H7 (cell line): ENCODE data around the gene PRKCE. TPM values are rescaled to one million over a fixed set of nuclear protein-coding genes. Genes with fewer than 3 reads are reported as not detected.

Experiments
- DNase-seq: peaks from one replicate; pipeline ENCODE4 v3.0.0; 2012
- H3K27me3 ChIP-seq: 2 replicates; pipeline ENCODE4 v1.6.0; 2011; ENCODE audit warnings: mild to moderate bottlenecking, low read length; ENCODE audit not compliant: control insufficient read depth, insufficient read depth
- H3K36me3 ChIP-seq: replicated peaks from 2 replicates; pipeline ENCODE4 v1.5.1; 2011; ENCODE audit warnings: low read length; ENCODE audit not compliant: control insufficient read depth, insufficient read depth
- H3K4me3 ChIP-seq: 2 replicates; pipeline ENCODE4 v1.5.1; 2011; ENCODE audit warnings: low read depth, mild to moderate bottlenecking, control low read depth, low read length, moderate library complexity; ENCODE audit not compliant: insufficient read depth
- total RNA-seq: library from RNA; depleted of rRNA; stranded (reverse); fragments of >200 nt; shearing (Covaris generic); gene quantifications from 2 replicates; pipeline ENCODE4 v1.2.3, GENCODE V29; 2014

The PRKCE gene
- total RNA-seq, 1 experiment from 2014 or later, result 1.2 TPM

DNA sequence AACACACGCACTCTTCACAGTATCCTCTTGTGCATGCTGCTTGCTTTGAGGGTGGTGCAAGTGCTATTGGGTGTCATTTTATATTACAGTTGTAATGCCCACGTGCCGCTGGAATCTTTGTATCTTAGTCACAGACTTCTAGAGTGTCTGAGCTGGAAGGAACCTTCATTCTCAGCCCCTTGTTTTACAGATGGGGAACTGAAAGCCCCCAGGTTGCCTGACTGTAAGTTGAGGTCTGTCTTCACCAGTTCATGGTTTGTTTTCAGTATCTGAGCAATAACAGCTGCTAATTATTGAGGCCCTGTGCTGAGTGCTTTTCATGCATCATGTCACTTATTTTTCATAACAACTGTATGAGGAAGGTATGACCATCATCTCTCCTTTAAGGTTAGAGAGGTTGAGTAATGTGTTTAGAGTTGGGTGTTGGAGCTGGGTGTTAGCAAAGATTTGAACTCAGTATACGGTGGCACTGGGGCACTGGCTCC, 77.0 kb downstream of the PRKCE start:
- H3K36me3 ChIP-seq, result no peaks in the 10 kb centered on the region

DNA sequence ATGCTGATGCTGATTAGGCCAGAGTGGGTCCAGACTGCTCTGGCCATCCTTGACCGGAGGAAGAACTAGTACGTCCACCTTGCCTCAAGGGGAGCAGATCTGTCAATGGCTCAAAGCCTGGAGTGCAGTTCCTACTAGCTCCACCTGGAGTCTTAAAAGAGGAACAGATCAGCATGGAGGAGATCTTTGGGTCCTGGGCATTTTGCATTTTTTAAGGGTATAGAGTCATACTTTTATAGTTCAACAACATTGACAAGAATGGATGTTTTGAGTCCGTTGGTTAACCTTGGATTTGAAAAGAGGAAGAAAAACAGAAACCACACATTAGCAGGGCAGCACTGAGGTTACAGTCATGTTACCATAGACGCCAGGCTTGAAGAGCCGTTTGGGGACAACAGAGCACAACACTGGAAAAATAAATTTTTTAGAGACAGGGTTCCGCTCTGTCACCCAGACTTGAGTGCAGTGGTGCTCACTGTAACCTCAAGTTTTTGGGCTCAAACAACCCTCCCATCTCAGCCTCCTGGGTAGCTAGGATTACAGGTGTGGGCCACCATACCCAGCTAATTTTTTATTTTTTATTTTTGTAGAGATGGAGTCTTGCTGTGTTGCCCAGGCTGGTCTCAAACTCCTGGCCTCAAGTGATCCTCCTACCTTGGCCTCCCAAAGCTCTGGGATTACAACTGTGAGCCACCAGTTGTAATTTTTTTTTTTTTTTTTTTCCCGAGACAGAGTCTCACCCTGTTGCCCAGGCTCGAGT, 78.5 kb downstream of the PRKCE start:
- DNase-seq, result peak; percentile 39
- no peaks in the 10 kb centered on the region for H3K27me3 ChIP-seq
- H3K4me3 ChIP-seq, result no peak overlapping the region
- no peaks in the 10 kb centered on the region for H3K36me3 ChIP-seq

More for the DNA sequence above, 77.0 kb downstream of the PRKCE start:
- Histone ChIP-seq H3K27me3 (no peaks in the 10 kb centered on the region), H3K4me3 (no peak overlapping the region)
- no peak for DNase-seq

DNA sequence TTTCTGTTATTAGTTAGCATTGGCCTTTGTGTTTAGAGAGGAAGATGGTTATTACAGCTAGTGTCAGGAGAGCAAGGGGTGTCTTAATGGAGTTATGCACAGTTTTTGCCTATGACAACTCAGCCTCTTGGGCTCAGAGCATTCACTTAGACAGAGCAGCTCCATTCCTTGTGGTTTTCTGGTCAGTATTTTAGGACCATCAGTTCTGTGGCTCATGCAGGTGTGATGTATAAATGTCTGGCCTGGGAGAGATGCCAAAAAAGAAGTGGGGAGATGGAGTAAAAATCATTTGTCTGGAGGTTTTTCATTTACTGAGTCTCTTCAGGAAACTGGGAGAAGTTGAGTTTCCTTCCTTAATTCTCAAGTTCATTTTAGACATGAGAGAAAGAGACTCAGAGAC, 79.7 kb downstream of the PRKCE start:
- H3K36me3 ChIP-seq, result no peaks in the 10 kb centered on the region
- DNase-seq, result no peak
- no peak overlapping the region for H3K4me3 ChIP-seq
- no peaks in the 10 kb centered on the region for H3K27me3 ChIP-seq

DNA sequence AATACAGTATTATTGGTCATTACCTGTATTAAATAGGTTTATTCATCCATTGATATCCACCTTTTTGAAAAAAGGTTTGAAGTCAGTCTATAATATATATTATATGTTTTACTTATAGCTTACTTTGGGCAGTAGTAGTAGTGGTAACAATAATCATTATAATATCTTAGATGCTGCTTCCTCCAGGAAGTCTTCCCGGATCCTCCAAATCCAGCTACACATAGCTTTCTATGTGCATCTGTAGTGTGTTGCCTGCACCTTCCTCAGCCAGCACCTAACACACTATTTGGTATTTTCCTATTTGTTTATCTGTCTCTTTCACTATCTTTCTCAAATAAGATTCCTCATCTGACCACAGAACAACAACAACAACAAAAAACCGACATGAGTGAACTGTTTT, 81.0 kb downstream of the PRKCE start:
- no peaks in the 10 kb centered on the region for H3K27me3 ChIP-seq
- no peak overlapping the region for H3K4me3 ChIP-seq
- no peak for DNase-seq
- no peaks in the 10 kb centered on the region for H3K36me3 ChIP-seq

DNA sequence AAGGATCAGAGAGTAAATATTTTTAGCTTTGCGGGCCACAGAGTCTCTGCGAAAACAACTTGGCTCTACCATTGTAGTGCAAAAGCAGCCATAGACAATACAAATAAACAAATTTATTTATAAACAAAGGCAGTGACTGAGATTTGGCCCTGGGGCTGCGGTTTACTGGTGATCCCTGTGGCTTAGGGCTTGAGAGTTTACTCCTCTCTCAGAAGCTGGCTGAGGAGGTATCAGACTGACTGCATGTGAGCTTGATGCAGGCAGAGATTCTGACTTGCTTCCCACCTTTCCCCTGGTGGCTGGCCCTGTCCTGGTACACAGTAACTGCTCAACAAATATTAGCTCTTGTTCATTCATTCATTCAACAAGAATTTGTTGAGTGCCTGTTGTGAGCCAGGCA, 81.5 kb downstream of the PRKCE start:
- Histone ChIP-seq H3K4me3 (no peak overlapping the region), H3K27me3 (no peaks in the 10 kb centered on the region), H3K36me3 (no peaks in the 10 kb centered on the region)
- DNase-seq, result no peak

DNA sequence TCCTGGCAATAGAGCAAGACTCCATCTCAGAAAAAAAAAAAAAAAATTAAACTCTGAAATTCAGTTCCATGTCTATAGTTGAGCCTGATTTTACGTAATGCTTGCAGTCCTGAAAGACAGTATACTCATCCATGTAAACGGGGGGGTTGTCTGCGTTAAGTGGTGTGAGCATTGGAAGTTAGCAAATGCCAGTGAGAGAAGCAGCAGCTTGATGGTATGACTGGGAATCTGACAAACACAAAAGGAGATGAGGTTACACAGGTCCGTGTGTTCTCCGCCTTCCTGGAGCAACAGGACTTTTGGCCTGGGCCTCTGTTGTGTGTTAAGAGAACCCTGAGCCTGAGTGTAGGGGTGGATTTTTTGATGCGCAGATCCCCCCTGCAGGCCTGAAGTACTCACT, 82.9 kb downstream of the PRKCE start:
- Histone ChIP-seq H3K4me3 (no peak overlapping the region), H3K27me3 (no peaks in the 10 kb centered on the region)
- DNase-seq, result no peak

DNA sequence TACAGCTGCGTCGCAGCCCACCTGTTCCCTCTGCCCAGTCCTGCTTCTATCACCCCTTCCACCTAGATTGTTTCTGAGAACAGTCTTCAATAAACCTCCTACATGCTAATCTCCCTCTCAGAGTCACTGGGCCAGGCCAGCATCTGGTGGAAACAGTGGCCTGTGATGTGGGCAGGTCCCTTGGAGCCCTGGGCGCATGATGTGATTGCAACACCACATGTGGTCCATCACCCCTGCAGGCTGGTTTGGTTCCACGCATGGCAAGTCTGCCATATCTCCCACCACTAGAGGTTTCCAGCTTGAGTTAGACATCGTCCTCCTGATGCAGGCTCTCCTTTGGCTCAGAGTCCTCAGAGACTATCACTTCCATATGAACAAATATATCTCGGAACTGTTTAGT, 83.5 kb downstream of the PRKCE start:
- Histone ChIP-seq H3K36me3 (no peaks in the 10 kb centered on the region), H3K4me3 (no peak overlapping the region), H3K27me3 (no peaks in the 10 kb centered on the region)
- DNase-seq, result no peak

More for the DNA sequence above, 82.9 kb downstream of the PRKCE start:
- H3K36me3 ChIP-seq, result no peaks in the 10 kb centered on the region

DNA sequence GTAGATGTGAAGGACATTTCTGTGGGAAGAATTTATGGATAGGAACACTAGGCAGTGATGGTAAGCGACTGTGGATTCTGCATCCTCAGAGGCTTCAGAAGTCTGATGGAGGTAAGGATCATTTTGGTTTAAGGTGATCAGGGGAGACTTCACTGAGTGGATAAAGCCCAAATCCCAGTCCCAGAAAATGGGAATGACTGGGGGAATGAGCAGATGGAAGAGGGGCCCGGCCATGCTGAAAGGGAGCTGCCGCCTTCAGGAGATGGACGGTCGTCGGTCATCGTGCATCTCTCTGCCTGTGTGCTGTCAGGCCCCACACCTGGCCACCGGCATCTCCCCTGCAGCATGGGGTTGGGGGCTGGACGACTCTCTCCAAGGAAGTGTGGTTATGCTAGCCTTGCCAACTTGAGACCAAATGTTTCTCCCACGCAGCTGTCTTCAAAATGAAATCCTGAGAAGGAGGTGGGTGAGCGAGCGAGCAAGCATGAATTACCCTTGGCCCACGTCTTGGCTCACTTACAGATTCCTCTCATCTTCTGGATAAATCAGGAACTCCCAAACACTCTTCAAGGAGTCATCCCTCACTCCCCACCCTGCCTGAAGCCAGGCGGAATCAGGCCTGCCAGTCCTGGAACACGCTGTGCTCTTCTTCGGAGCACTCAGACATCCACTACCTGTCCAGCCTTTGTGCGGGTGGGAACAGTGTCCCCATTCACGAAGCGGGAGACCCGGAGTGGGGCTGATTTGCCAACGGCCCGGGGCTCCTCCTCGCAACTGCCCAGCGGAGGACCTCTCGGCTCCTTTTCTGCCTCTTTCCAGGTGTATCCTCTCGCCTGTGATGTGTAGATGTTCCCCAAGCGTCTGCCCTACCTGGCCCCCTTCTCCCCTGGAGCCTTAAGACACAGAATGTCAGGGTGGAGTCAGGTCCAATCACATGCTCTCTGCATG, 85.6 kb downstream of the PRKCE start:
- no peak for DNase-seq
- no peak overlapping the region for H3K4me3 ChIP-seq
- H3K27me3 ChIP-seq, result no peaks in the 10 kb centered on the region
- no peaks in the 10 kb centered on the region for H3K36me3 ChIP-seq

DNA sequence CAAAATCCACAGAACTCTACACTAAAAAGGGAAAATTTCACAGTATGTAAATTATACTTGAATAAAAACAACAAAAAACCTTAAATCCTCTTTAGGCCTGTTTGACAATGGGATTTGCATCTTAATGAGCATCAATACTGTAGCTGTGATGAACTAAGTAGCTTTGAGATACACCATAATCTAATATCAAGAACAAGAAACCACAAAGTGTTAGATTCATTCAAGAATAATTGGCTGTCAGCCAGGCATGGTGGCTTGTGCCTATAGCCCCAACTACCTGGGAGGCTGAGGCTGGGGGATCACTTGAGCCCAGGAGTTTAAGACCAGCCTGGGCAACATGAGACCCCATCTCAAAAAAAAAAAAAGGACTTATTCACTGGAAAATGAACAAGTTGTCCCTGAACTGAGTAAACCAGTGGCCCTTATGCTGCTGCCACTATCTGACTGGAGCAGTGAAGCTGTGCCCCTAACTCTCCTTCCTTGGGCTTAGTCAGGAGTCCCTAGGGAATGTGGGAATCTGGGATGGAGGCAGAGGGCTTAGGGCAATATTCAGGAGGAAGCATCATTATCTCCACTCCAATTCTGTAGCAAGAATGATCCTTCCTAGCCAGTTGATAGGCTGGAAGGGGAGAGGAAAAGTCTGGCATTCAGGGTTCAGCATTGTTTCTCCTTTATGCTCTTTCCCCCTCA, 88.5 kb downstream of the PRKCE start:
- Histone ChIP-seq H3K27me3 (no peaks in the 10 kb centered on the region), H3K36me3 (no peaks in the 10 kb centered on the region), H3K4me3 (no peak overlapping the region)
- no peak for DNase-seq

DNA sequence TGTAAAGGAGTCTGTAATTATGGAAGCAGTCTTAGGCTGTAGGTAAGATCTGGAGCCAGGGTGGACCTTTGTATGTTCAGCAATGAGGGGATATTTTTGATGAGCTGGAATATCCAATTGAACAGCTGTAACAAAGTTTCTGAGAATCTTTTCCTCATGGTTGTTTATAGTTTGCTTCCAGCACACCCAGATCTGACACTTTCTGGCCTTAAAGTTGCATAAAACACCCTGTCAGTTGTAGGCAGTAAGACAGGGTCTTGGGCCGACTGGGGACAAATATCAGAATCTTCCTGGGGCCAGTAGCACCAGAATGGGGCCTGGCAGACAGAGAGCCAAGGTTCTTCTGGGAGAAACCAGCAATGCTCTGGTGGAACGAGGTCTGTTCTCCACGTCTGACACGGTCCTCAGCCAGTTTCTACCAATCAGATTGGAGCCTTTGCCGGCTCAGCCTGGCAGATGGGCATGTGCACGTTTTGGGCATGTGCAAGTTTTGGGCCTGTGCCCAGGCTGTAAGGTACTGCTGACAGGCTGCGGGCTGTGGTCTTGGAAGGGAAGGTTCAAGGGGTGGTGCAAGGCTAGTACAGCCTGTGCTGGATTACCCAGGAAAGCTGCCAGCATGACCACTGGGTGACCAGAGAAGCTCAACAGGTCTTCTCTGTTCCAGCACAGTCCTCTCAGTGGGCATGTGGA, 89.8 kb downstream of the PRKCE start:
- H3K4me3 ChIP-seq, result no peak overlapping the region
- no peaks in the 10 kb centered on the region for H3K36me3 ChIP-seq
- H3K27me3 ChIP-seq, result no peaks in the 10 kb centered on the region
- no peak for DNase-seq

DNA sequence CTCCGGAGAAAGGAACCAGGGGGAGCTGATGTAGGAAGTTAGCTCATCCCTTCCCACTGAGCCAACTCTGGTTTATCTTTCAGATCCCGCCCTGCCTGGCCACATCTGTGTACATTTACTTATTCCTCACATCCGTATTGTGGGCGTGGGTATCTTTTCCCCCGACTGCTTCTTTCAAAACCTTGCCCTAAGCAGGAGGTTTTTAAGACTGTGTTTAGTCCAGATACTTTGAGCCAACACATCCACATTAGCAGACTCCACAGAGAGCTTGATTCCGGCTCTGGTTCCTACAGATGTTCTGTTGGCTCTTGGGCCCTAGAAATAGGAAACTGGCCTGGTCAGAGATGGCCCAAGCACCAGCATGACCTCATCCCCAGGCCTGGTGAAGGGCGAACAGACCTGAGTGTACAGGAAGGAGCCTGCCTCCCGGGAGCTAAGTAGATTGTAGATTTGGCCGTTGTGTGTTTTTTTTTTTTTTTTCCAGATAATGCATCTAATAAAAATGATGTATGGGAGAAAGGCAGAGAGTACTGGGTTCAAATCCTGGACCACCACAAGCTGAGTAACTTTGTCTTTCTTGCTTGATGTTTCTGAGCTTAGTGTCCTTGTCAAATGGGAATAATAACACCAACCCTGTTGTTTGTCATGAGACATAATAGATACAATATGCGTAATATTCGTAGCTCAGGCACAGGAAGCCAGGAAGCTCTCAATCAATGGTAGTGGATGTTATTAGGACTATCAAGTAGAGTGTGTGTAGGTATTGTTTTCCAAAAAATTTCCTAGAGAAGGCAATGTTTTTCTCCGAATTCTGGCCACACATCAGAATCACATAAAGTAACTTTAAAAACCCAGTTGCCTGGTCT, 92.3 kb downstream of the PRKCE start:
- Histone ChIP-seq H3K4me3 (no peak overlapping the region), H3K36me3 (no peaks in the 10 kb centered on the region), H3K27me3 (no peaks in the 10 kb centered on the region)
- DNase-seq, result no peak

DNA sequence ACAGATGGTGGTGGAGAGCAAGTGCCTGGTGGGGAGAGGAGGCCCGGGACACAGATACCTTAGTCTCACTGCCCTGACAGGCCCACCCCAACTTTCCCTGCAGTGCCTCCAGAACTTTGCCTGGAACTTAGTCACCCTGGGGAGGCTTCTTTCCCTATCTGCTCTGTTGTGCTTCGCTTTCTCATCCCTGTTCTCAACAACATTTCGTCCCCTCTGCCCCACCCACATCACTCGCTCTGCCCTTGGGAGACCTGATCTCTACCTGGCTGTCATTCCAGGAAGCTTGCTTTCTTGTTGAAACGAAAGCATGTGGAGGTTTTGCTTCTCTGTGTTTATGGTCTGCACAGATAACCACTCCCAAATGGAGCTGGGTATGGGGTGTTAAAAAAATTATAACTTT, 93.8 kb downstream of the PRKCE start:
- Histone ChIP-seq H3K27me3 (no peaks in the 10 kb centered on the region), H3K4me3 (no peak overlapping the region), H3K36me3 (no peaks in the 10 kb centered on the region)
- DNase-seq, result no peak

DNA sequence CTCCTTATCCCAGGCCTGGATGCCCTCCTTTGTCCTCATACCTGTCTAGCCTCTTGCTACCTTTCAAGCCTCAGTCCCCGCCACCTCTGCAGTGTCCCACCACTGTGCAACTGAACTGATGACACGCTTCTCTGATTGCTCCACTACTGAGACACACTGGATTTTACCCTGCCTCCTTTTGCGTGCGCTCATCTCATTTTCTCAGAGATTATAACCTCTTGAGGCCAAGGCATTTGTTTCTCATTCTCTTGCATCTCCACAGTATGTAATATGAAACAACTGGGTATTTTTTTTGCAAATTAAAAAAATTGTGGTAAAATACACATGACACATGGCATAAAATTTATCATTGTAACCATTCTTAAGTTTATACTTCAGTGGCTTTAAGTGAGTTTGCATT, 95.4 kb downstream of the PRKCE start:
- no peak overlapping the region for H3K4me3 ChIP-seq
- DNase-seq, result no peak
- H3K27me3 ChIP-seq, result no peaks in the 10 kb centered on the region
- H3K36me3 ChIP-seq, result no peaks in the 10 kb centered on the region
